ENCODE measurements around the gene CIDEC.

- TF ChIP-seq CTCF (IDR thresholded peaks at IDR 0.05; ENCODE audit: low read depth, low read length, poor library complexity, severe bottlenecking) (no peak), EZH2phosphoT487 (IDR thresholded peaks at IDR 0.05; ENCODE audit: borderline replicate concordance, low read length) (no peak)
Observed at GRCh38 chr3:9914011-9914410, 34.0 kb upstream of the CIDEC start.

Measured in DOHH2 (cell line).